Measurements from ENCODE around the gene SLC6A19.
"Not testable (repeated sequence)": the region's sequence is repeated elsewhere in the genome, so short reads cannot be mapped to it uniquely, and the experiment has no call there.

The SLC6A19 gene

GRCh38 chr5:1201327-1202025 is at the start of gene SLC6A19:
Gene SLC6A19 (plus strand): TSS chr5:1201595. CDS start chr5:1201651, 56 bp downstream.
- FAIRE-seq = no peak

GRCh38 chr5:1152156-1152555 is 49.2 kb upstream of the SLC6A19 start:
- FAIRE-seq = no peak

GRCh38 chr5:1152771-1153282 is 48.6 kb upstream of the SLC6A19 start:
- FAIRE-seq = no peak

GRCh38 chr5:1153428-1153827 is 48.0 kb upstream of the SLC6A19 start:
- FAIRE-seq = no peak

- no peak for FAIRE-seq
Measured at GRCh38 chr5:1155191-1156032, 46.0 kb upstream of the SLC6A19 start.

GRCh38 chr5:1156033-1156753 is 45.2 kb upstream of the SLC6A19 start:
- FAIRE-seq = no peak

GRCh38 chr5:1156754-1157460 is 44.5 kb upstream of the SLC6A19 start:
- no peak for FAIRE-seq

- FAIRE-seq = not testable (repeated sequence)
Measured at GRCh38 chr5:1157461-1157986, 43.9 kb upstream of the SLC6A19 start.

GRCh38 chr5:1158647-1159340 is 42.6 kb upstream of the SLC6A19 start:
- FAIRE-seq = no peak

- no peak for FAIRE-seq
Measured at GRCh38 chr5:1159341-1159675, 42.1 kb upstream of the SLC6A19 start.

GRCh38 chr5:1159774-1160406 is 41.5 kb upstream of the SLC6A19 start:
- no peak for FAIRE-seq

- no peak for FAIRE-seq
Measured at GRCh38 chr5:1161108-1161832, 40.1 kb upstream of the SLC6A19 start.

- no peak for FAIRE-seq
Measured at GRCh38 chr5:1161833-1162229, 39.6 kb upstream of the SLC6A19 start.

GRCh38 chr5:1162276-1162675 is 39.1 kb upstream of the SLC6A19 start:
- FAIRE-seq = no peak

GRCh38 chr5:1162751-1163150 is 38.6 kb upstream of the SLC6A19 start:
- no peak for FAIRE-seq

- FAIRE-seq = no peak
Measured at GRCh38 chr5:1163366-1163765, 38.0 kb upstream of the SLC6A19 start.

- no peak for FAIRE-seq
Measured at GRCh38 chr5:1163879-1164278, 37.5 kb upstream of the SLC6A19 start.

GRCh38 chr5:1164696-1165630 is 36.4 kb upstream of the SLC6A19 start:
- FAIRE-seq = no peak

GRCh38 chr5:1165864-1166263 is 35.5 kb upstream of the SLC6A19 start:
- FAIRE-seq = no peak

GRCh38 chr5:1166370-1166769 is 35.0 kb upstream of the SLC6A19 start:
- FAIRE-seq = no peak

Data from G401.6 (cell line).